HepG2 (cell line): ENCODE results near the gene CEBPA. TPM values are rescaled to one million over a fixed set of nuclear protein-coding genes. Genes with fewer than 3 reads are reported as not detected.

Experiments
- CSRNP1 ChIP-seq: sonication (generic); formaldehyde crosslinking; IDR thresholded peaks from 2 replicates; pipeline ENCODE4 v1.8.1; 2023; ENCODE audit warnings: mild to moderate bottlenecking, missing genetic modification reagents
- GTF2F1 ChIP-seq: fragments of 150-350 bp; IDR thresholded peaks from 2 replicates; pipeline ENCODE4 v1.6.1; 2014; ENCODE audit warnings: low read length
- KLF12 ChIP-seq: sonication (generic); formaldehyde crosslinking; IDR thresholded peaks from 2 replicates; pipeline ENCODE4 v1.4.0; 2020; ENCODE audit warnings: missing genetic modification reagents, borderline replicate concordance
- KLF6 ChIP-seq: IDR thresholded peaks from 2 replicates; pipeline ENCODE4 v1.8.0; 2016; ENCODE audit warnings: missing biosample characterization, missing genetic modification reagents
- MTA1 ChIP-seq: sonication (generic); formaldehyde crosslinking; IDR thresholded peaks from 2 replicates; pipeline ENCODE4 v1.4.0; 2020; ENCODE audit warnings: missing genetic modification reagents, mild to moderate bottlenecking, borderline replicate concordance
- NR1H2 ChIP-seq: sonication (generic); formaldehyde crosslinking; IDR thresholded peaks from 2 replicates; pipeline ENCODE4 v1.8.1; 2022; ENCODE audit warnings: low read depth, missing genetic modification reagents, borderline replicate concordance
- POGZ ChIP-seq: sonication (generic); formaldehyde crosslinking; IDR thresholded peaks from 2 replicates; pipeline ENCODE4 v1.4.0; 2020; ENCODE audit warnings: mild to moderate bottlenecking, missing genetic modification reagents
- PRPF4 ChIP-seq: fragments of 200-400 bp; formaldehyde crosslinking; IDR thresholded peaks from 2 replicates; pipeline ENCODE4 v1.6.1; 2016; ENCODE audit warnings: low read length, low read depth; ENCODE audit not compliant: poor library complexity, severe bottlenecking
- RERE ChIP-seq: IDR thresholded peaks from 2 replicates; pipeline ENCODE4 v1.6.1; 2016; ENCODE audit warnings: low read depth, missing genetic modification reagents, missing compliant biosample characterization
- TAF1 ChIP-seq: sonication (generic); formaldehyde crosslinking; IDR thresholded peaks from 2 replicates; pipeline ENCODE4 v1.4.0; 2020; ENCODE audit warnings: missing genetic modification reagents
- ZNF264 ChIP-seq: sonication (generic); formaldehyde crosslinking; IDR thresholded peaks from 2 replicates; pipeline ENCODE4 v1.4.0; 2020; ENCODE audit warnings: missing genetic modification reagents
- ZNF317 ChIP-seq: sonication (generic); formaldehyde crosslinking; IDR thresholded peaks from 2 replicates; pipeline ENCODE4 v1.5.0; 2020; ENCODE audit warnings: mild to moderate bottlenecking, missing genetic modification reagents
- polyA plus RNA-seq, 8 experiments: library from polyadenylated mRNA; depleted of rRNA in 3 of 8; stranded (reverse) in 7 of 8; unstranded in 1 of 8; fragments of >200 nt; fragmentation: Illumina TruSeq in 4 of 8; extraction: Trizol in 4 of 8; gene quantifications; 2 replicates each; pipeline versions ENCODE4 v1.2.1 to v1.2.3, GENCODE V29; 2011 to 2016; ENCODE audit warnings: low read depth in 4 of 8, missing spikeins in 1 of 8, mixed read lengths in 1 of 8; ENCODE audit not compliant: insufficient read depth in 1 of 8
- total RNA-seq, 5 experiments: library from RNA; depleted of rRNA; stranded (reverse); fragments of >200 nt; fragmentation: Illumina TruSeq; extraction: Trizol; gene quantifications; 2 replicates each; pipeline ENCODE4 v1.2.3, GENCODE V29; 2016; ENCODE audit warnings: low read depth in 1 of 5
- TF ChIP-seq, protein P1 (sequence below): sonication (generic); formaldehyde crosslinking; IDR thresholded peaks from 2 replicates; pipeline ENCODE4 v1.4.0; 2020; ENCODE audit warnings: missing genetic modification reagents, mild to moderate bottlenecking, borderline replicate concordance
- TF ChIP-seq, protein P2 (sequence below): sonication (generic); formaldehyde crosslinking; IDR thresholded peaks from 2 replicates; pipeline ENCODE4 v1.5.1; 2020; ENCODE audit warnings: mild to moderate bottlenecking, missing genetic modification reagents, moderate library complexity

CEBPA gene
- total and polyA plus RNA-seq, 2 of the 13 experiments (the other 11 are each of a cell fraction or from before 2014, with no cell fraction given) = 24.8 to 103 TPM

DNA sequence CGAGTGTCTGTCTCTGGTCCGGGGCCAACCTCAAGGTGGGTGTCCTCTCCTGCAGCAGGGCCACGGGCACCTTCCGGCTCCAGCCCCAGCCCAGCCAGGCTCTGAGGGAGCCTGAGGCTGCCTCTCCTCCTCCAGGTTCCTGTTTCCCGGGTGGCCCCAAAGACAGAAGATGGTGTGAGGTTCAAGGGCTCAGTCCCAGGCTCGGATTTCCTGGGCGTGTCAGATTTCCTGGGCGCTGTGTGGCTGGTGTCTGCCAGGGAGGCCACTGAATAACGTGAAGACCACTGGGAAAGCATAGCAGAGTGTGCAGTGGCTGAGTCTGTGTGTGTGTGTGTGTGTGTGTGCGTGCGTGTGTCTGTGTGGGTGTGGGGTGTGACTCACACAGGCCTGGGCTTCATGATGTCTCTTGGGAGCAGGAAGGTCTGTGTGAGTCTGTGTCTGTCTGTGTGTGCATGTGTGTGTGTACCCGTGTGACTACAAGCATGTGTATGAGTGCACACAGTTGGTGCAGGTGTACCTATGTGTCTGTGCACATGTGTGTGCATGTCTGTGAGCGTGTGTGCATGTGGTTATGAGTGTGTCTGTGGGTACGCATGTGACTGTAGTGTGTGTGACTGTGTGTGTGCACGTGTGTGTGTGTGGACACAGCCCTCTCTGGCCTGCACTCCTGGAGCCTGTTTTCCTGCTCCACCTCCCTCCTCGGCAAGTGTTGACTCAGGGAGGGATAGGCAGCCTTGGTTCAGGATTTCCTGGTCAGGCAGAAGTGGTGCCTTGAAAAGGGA lies 28.3 kb downstream of the CEBPA start (continued):
- TF ChIP-seq CSRNP1 (CRISPR knock-in tag) (no peak), ZNF264 (no peak), MTA1 (CRISPR knock-in tag) (0 out of 2 replicates have a peak, but pooled peaks have one; percentile 24), KLF6 (CRISPR knock-in tag) (0 out of 2 replicates have a peak, but pooled peaks have one; percentile 54), TAF1 (CRISPR knock-in tag) (peak; percentile 33; the same call in 1 of the 2 replicates), POGZ (CRISPR knock-in tag) (peak; percentile 10; the same call in 1 of the 2 replicates), ZNF317 (no peak), NR1H2 (CRISPR knock-in tag) (peak; percentile 33; the same call in 1 of the 2 replicates), RERE (no peak), GTF2F1 (no peak), KLF12 (CRISPR knock-in tag) (no peak), PRPF4 (no peak)
- TF ChIP-seq, protein P1, sequence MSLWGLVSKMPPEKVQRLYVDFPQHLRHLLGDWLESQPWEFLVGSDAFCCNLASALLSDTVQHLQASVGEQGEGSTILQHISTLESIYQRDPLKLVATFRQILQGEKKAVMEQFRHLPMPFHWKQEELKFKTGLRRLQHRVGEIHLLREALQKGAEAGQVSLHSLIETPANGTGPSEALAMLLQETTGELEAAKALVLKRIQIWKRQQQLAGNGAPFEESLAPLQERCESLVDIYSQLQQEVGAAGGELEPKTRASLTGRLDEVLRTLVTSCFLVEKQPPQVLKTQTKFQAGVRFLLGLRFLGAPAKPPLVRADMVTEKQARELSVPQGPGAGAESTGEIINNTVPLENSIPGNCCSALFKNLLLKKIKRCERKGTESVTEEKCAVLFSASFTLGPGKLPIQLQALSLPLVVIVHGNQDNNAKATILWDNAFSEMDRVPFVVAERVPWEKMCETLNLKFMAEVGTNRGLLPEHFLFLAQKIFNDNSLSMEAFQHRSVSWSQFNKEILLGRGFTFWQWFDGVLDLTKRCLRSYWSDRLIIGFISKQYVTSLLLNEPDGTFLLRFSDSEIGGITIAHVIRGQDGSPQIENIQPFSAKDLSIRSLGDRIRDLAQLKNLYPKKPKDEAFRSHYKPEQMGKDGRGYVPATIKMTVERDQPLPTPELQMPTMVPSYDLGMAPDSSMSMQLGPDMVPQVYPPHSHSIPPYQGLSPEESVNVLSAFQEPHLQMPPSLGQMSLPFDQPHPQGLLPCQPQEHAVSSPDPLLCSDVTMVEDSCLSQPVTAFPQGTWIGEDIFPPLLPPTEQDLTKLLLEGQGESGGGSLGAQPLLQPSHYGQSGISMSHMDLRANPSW (CRISPR knock-in tag) = no peak
- TF ChIP-seq, protein P2, sequence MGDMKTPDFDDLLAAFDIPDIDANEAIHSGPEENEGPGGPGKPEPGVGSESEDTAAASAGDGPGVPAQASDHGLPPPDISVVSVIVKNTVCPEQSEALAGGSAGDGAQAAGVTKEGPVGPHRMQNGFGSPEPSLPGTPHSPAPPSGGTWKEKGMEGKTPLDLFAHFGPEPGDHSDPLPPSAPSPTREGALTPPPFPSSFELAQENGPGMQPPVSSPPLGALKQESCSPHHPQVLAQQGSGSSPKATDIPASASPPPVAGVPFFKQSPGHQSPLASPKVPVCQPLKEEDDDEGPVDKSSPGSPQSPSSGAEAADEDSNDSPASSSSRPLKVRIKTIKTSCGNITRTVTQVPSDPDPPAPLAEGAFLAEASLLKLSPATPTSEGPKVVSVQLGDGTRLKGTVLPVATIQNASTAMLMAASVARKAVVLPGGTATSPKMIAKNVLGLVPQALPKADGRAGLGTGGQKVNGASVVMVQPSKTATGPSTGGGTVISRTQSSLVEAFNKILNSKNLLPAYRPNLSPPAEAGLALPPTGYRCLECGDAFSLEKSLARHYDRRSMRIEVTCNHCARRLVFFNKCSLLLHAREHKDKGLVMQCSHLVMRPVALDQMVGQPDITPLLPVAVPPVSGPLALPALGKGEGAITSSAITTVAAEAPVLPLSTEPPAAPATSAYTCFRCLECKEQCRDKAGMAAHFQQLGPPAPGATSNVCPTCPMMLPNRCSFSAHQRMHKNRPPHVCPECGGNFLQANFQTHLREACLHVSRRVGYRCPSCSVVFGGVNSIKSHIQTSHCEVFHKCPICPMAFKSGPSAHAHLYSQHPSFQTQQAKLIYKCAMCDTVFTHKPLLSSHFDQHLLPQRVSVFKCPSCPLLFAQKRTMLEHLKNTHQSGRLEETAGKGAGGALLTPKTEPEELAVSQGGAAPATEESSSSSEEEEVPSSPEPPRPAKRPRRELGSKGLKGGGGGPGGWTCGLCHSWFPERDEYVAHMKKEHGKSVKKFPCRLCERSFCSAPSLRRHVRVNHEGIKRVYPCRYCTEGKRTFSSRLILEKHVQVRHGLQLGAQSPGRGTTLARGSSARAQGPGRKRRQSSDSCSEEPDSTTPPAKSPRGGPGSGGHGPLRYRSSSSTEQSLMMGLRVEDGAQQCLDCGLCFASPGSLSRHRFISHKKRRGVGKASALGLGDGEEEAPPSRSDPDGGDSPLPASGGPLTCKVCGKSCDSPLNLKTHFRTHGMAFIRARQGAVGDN = peak; percentile 83
